Islet precursor cell (in vitro differentiated cells): ENCODE results near the gene RNF13.
"Not testable (repeated sequence)": the region's sequence is repeated elsewhere in the genome, so short reads cannot be mapped to it uniquely, and the experiment has no call there.

ENCODE experiments used
- DNase-seq: peaks from one replicate; pipeline ENCODE4 v3.0.0-alpha.2; 2018

RNF13 gene

DNA sequence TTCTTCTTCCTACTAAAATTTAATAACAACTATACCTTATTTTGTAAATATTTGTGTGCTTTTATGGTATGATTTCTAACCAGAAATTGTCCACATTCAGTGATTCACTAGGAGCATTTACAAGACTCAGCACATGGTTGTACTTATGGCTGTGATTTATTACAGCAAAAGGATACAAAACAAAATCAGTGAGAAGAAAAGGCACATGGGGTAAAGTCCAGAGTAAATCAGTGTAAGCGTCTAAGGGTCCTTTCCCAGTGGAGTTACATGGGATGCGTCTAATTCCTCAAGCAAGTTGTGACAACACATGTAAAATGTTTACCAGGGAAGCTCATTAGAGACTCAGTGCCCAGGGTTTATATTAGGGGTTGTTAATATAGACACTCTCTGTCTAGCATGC, 31.1 kb downstream of the RNF13 start:
- DNase-seq: no peak

DNA sequence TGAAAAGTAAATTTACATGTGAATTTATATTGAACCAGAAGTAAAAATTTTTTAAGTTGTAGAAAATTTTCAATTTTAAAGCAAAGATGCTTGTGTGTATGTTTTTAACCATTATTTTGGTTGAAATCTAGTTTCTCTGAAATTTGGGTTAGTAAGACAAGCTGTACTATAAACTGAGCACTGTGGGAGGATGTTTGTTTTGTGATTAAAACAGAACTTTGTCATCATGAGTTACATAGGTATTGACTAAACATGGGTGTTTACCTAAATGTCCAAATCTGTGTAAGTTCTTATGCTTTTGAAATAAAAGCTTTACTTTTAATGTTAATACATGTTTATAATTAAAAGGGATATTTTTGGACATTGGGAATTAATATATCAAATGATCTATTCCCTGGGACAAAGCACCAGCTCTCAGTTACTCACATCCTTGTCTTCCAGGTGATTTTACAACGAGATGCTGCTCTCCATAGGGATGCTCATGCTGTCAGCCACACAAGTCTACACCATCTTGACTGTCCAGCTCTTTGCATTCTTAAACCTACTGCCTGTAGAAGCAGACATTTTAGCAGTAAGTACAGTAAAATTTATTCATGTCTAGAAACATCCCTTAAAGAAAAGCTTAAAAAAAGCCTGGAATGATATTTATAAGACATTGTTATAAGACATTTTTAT, 32.7 kb downstream of the RNF13 start:
- no peak for DNase-seq

GRCh38 chr3:149848238-149848637, 35.2 kb downstream of the RNF13 start:
- DNase-seq: no peak

DNA sequence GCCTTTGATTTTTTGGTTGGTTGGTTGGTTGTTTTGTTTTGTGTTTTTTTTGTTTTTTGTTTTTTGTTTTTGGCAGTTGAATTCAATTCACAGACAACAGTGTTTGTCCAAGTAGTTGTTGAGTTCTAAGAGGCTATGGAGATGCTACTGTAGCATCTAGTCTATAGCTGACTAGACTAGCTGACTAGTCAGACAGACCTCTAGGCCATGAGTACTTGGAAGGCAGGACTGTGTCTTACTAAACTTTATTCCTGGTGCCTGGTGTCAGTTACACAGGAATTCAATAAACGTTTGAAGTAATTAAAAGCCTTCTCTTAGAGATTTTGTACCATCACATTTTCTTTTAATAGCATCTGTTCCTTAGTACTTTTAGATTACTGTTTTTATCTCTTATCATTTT, 35.7 kb downstream of the RNF13 start:
- DNase-seq: no peak

DNA sequence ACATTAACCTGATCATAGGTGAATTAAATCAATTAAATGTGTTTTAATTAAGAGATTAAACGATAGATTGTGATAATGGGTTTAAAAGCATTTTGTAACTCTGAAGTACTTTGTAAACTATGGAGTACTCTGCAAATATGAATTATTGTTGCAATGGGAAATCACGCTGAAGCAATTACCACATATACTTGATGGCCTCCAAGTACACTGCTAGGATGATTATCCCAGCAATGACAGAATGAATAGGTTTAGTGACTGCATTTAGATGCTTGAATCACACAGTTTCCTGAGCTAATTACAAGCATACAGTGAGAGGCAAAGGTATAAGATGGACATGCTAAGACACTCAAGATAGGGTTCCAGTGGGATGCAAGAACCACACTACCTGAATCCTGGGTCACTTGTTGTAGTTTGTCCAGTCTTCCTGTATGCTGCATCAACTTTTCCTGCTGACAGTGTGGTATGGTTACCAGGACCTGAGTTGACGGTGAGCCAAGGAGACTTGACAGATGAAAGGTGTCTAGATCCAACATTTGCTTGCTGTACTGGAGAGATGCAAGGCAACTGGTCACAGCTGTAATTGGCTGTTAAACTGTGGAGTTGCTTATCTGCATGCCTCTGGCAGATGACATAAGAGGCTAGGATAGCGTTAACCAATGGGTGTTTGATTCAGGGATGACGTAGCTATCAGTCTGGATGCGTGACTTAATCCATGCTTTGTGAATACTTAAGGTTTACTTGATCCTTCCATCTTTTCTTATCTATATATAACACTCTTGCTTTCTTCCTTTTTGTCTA, 38.0 kb downstream of the RNF13 start:
- DNase-seq: no peak

DNA sequence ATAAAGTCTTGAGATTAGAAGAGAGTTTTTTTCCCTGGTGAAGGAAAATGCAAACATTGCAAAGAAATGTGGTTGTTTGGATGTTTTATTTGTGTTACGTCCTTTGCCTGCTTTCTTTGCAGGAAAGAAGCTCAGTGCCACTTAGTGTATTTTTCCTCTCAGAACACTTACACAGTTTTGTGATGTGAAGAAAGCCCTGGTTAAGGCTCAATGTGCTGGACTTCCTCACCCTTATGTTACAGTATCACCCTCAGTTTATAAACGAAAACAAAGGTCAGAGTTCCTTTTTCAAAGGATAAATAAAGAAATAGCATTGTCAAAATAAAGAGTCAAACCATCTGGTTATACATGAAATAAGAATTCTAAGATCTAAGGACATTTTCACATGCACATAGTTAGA, 45.9 kb downstream of the RNF13 start:
- DNase-seq: no peak

GRCh38 chr3:149860881-149861280, 47.9 kb downstream of the RNF13 start:
- no peak for DNase-seq

GRCh38 chr3:149867563-149867962, 54.5 kb downstream of the RNF13 start:
- DNase-seq: no peak

- DNase-seq: no peak
These were observed 58.8 kb downstream of the RNF13 start for GRCh38 chr3:149871855-149872254.

DNA sequence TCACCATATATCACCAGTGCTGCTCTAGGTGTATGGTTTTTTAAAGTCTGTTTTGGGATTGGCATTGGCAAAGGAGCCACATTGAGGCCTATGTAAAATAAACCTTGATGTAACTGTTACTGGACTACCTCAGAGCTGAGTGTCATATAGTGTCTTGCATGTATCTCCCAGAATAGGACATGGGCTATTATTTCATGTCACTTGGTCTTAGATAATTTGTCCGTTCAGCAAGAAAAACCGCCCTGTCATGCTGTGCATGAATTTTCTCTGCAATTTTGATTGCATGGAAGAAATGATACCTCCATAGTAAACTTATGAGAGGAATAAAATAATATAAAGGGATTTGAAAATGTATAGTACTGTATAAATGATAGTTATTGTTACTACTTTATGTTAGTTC, 59.6 kb downstream of the RNF13 start:
- DNase-seq: no peak

DNA sequence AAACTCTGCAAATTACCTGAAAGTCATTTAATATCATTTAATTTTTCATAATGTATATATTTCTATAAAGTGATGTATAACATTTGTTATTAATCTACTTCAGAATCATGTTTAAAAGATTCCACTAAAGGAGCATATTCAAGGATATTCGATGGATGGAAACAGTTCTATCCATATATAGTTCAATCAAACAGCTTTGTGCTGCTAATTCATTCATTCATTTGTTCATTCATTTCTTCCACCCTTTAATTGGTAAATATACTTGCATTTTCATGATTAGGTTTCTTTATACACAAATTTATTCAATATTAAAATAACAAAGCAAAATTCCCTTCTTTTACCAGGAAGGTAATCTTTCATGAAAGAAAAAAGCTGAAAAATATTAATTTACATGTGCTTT, 64.7 kb downstream of the RNF13 start:
- no peak for DNase-seq

GRCh38 chr3:149879872-149880271, 66.9 kb downstream of the RNF13 start:
- peak; percentile 71 for DNase-seq

DNA sequence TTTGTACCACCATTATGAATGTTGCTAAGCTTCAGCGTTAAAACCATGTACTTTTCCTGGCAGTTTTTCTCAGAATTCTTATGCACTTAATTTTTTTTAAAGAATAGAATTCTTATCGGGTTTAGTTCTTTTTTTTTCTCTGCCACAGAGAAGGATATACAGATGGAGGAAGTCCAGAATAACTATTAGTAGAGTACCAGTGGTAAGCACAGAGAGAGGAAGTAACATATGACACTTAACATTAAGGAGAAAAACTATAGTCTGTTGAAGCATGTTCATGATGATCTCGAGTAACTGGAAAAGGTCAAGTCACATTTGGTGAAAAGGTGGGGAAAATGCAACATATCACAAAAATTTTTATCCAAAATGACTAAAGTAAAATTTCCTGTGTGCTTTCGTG, 68.9 kb downstream of the RNF13 start:
- no peak for DNase-seq

DNA sequence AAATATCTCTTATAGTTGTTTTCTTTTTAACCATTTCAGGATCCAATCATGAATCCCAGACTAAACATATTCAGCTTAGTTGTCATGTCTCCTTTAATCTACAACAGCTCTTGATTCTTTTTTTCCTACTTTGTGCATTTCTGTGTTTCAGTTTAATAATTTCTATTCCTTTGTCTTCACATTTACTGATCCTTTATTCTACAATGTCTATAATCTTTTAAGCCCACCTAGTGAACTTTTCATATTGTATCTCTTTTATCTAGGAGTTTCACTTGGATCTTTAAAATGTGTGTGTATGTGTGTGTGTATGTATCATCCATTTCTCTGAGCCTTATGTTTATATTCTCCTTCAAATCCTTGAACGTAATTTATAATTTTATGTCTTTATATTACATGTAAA, 70.1 kb downstream of the RNF13 start:
- no peak for DNase-seq

- DNase-seq: not testable (repeated sequence)
These were observed 70.8 kb downstream of the RNF13 start for GRCh38 chr3:149883860-149884259.

DNA sequence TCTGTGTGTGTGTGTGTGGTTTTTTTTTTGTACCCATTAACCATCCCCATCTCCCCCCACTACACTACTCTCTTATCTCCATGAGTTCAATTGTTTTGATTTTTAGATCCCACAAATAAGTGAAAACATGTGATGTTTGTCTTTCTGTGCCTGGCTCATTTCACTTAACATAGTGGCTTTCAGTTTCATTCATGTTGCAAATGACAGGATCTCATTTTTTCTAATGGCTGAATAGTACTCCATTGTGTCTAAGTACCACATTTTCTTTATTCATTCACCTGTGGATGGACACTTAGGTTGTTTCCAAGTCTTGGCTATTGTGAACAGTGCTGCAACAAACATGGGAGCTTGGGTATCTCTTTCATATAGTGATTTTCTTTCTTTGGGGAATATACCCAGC, 71.8 kb downstream of the RNF13 start:
- DNase-seq: not testable (repeated sequence)

- no peak for DNase-seq
These were observed 73.9 kb downstream of the RNF13 start for GRCh38 chr3:149886957-149887356.

GRCh38 chr3:149891621-149892020, 78.6 kb downstream of the RNF13 start:
- DNase-seq: no peak

DNA sequence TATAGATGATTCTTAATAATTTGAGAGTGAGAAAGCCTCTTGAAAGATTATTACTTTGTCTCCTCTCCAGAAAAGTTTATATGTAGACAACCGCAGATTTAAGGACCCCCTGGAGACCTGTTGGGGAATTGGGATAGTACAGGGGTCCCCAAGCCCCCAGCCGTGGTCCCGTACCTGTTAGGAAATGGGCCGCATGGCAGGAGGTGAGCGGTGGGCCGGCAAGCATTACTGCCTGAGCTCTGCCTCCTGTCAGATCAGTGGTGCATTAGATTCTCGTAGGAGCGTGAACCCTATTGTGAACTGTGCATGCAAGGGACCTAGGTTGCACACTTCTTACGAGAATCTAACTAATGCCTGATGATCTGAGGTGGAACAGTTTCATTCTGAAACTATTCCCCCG, 79.4 kb downstream of the RNF13 start:
- no peak for DNase-seq

GRCh38 chr3:149894205-149894604, 81.2 kb downstream of the RNF13 start:
- no peak for DNase-seq

DNA sequence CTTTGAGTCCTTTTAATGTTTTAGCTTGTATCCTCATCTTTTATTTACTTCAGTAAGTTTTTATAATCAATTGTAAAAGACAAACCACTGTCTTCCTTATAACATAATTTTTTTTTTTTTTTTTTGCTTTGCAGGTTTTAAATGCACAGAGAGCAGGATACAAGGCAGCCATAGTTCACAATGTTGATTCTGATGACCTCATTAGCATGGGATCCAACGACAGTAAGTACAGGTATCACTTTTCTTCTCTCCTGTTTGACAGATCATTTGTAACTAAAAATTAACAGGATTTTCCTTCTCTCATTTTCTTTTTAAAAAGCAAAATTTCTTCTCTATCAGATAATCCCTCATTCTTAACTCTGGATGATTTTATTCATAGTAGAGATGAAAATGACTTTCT, 82.3 kb downstream of the RNF13 start:
- DNase-seq: no peak

GRCh38 chr3:149895769-149896168, 82.8 kb downstream of the RNF13 start:
- DNase-seq: no peak

DNA sequence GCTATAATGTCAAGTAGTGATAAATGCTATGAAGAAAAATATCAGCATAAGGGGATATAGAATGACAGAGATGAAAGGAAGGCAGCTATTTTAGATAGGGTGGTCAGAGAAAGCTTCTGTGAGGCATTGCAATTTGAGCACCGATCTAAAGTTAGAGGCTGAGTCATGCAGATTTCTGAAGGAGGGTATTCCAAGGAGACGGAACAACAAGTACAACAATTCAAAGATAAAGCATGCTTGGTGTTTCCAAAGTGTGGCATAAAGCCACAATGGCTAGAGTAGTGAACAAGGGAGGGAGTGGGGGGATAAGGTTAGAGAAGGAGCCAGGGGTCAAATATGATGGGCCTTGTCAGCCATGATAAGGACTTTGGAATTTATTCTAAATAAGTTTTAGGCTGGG, 85.8 kb downstream of the RNF13 start:
- DNase-seq: no peak

DNA sequence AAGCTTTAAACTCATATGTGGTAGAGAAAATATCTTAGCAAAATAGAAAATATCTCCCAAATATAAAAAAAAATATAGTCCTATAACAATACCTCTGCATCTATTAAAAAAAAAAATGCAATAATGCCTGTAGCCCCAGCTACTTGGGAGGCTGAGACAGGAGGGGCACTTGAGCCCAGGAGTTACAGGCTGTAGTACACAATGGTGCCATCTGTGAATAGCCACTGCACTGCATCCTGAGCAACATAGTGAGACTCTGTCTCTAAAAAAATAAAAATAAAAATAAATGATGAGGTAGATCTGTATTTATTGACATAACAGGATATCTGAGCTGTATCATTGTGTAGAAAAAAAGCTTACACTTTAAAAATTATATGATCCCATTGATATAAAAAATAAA, 87.3 kb downstream of the RNF13 start:
- DNase-seq: no peak

DNA sequence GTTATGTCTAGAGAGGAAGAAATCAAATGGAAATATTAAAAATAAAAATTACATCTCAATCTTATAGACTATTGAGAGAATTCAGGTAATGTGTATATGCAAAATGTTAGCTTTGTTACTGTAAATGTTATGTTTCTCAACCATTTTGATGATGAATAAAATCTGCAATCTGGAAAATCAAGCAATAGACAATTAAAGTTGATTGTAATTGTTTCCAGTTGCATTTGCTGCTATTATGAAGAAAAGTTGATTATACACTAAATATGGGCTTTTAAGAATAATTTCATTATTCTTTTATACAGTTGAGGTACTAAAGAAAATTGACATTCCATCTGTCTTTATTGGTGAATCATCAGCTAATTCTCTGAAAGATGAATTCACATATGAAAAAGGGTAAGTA, 88.8 kb downstream of the RNF13 start:
- DNase-seq: no peak
